Activated CD4-positive, alpha-beta T cell treated with anti-CD3 and anti-CD28 coated beads, Interleukin-2, amount 50 U/mL, for 16 hours (primary cell): ENCODE data around the gene ZNF891.

Source experiments
- DNase-seq: peaks from one replicate; pipeline ENCODE4 v3.0.0-alpha.2; 2020

ZNF891 gene

DNA sequence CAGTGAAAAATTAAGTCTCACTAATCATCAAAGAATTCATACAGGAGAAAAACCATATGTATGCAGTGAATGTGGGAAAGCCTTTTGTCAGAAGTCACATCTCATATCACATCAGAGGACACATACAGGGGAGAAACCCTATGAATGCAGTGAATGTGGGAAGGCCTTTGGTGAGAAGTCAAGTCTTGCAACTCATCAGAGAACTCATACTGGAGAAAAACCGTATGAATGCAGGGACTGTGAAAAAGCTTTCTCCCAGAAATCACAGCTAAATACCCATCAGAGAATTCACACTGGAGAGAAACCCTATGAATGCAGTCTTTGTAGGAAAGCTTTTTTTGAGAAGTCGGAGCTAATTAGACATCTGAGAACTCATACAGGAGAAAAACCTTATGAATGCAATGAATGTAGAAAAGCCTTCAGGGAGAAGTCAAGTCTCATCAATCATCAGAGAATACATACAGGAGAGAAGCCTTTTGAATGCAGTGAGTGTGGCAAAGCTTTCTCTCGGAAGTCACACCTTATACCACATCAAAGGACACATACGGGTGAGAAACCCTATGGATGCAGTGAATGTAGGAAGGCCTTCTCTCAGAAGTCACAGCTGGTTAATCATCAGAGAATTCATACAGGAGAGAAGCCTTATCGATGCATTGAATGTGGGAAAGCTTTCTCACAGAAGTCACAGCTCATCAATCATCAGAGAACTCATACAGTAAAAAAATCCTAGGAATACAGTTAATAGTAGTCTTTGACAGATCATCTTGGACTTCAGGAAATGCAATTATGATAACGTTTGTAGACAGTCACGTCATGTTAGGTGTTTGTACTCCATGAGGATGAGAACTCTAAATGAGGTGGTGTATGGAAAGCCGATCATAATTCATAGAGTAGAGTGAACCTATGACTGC is 71.6 kb downstream of the ZNF891 start:
- DNase-seq: no peak

DNA sequence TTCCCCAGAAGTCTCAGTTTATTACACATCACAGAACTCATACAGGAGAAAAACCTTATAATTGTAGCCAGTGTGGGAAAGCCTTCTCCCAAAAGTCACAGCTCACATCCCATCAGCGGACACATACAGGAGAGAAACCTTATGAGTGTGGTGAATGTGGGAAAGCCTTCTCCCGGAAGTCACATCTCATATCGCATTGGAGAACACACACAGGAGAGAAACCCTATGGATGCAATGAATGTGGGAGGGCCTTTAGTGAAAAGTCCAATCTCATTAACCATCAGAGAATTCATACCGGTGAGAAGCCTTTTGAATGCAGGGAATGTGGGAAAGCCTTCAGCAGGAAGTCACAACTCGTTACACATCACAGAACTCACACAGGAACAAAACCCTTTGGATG is 72.6 kb downstream of the ZNF891 start:
- no peak for DNase-seq
